Measurements from ENCODE around the gene NCAPG2. TPM values are rescaled to one million over a fixed set of nuclear protein-coding genes. Genes with fewer than 3 reads are reported as not detected.
"Not testable (repeated sequence)": the region's sequence is repeated elsewhere in the genome, so short reads cannot be mapped to it uniquely, and the experiment has no call there.

NCAPG2 gene
- total and polyA plus RNA-seq, 7 experiments from 2014 or later, result 1.3 to 88.7 (median 6.7) TPM

GRCh38 chr7:158703679-158704523 lies 703 bp downstream of the NCAPG2 start:
- not testable (repeated sequence) for DNase-seq; H3K27me3 ChIP-seq (ENCODE audit: control insufficient read depth in 2 of 2, insufficient read depth in 2 of 2, low read length in 2 of 2); H3K36me3 ChIP-seq (ENCODE audit: control insufficient read depth in 2 of 3, insufficient read depth in 3 of 3, low read length in 3 of 3); H3K9me3 Mint-ChIP-seq; ATAC-seq; H3K27me3 Mint-ChIP-seq; H3K9me3 ChIP-seq (ENCODE audit: control insufficient read depth in 2 of 3, low read length in 3 of 3)
- H3K4me1 Mint-ChIP-seq, result peaks cover 11 to 52% (median 15%) of the 10 kb centered on the region in 7 donors
- ChIA-PET CTCF (interaction anchor here (1.2 kb wide), 1 partner anchor 273 kb away, joined by 9 read pairs; no protein-coding TSS in a partner anchor), POLR2A (interaction anchor here (0.6 to 2.6 kb wide), 9 partner anchors 11 to 273 kb away, joined by 3 to 11 read pairs (median 4); partner anchors contain the start of gene ESYT2)
- intact Hi-C loops (cut with micrococcal nuclease), result loop anchor here (1.0 to 10.0 kb wide), 8 partner anchors 8 to 1809 kb away; partner anchors contain the start of genes DYNC2I1 (in 2 of the 2), ESYT2 (in 2 of the 2) and LMBR1 (in 1 of the 2)
- peak overlapping the region in 8 of 9 donors; percentile 21 to 91 (median 78) for H3K27ac Mint-ChIP-seq
- H3K4me3 Mint-ChIP-seq, result peak overlapping the region; percentile 66 to 88 (median 85)
- H3K36me3 Mint-ChIP-seq, result peaks cover 0 to 38% (median 0%) of the 10 kb centered on the region in 5 donors
- Histone ChIP-seq H3K4me3 (ENCODE audit: low read length) (peak overlapping the region; percentile 88), H3K4me1 (ENCODE audit: control insufficient read depth in 2 of 2, insufficient read depth in 2 of 2, low read length in 2 of 2) (peaks cover 12 to 15% of the 10 kb centered on the region in 2 donors), H3K27ac (ENCODE audit: low read depth, low read length) (peak overlapping the region; percentile 82)

- POLR2A ChIA-PET, result no interaction called here
- Mint-ChIP-seq H3K9me3 (peaks cover 0 to 3% (median 0%) of the 10 kb centered on the region in 11 donors), H3K27me3 (no peaks in the 10 kb centered on the region), H3K4me3 (peak overlapping the region in 7 of 10 donors; percentile 12 to 85 (median 62)), H3K4me1 (peaks cover 11 to 59% (median 15%) of the 10 kb centered on the region in 7 donors), H3K27ac (peak overlapping the region in 3 of 9 donors; percentile 26 to 86 (median 81)), H3K36me3 (peaks cover 0 to 40% (median 0%) of the 10 kb centered on the region in 5 donors)
- intact Hi-C loops (cut with micrococcal nuclease), result loop anchor here (5.0 to 10.0 kb wide), 2 partner anchors 1561 to 1808 kb away; partner anchors contain the start of gene LMBR1 (in 1 of the 2)
- Histone ChIP-seq H3K9me3 (ENCODE audit: control insufficient read depth in 2 of 3, low read length in 3 of 3) (no peaks in the 10 kb centered on the region), H3K36me3 (ENCODE audit: control insufficient read depth in 2 of 3, insufficient read depth in 3 of 3, low read length in 3 of 3) (no peaks in the 10 kb centered on the region), H3K4me1 (ENCODE audit: control insufficient read depth in 2 of 2, insufficient read depth in 2 of 2, low read length in 2 of 2) (peaks cover 12 to 15% of the 10 kb centered on the region in 2 donors), H3K27me3 (ENCODE audit: control insufficient read depth in 2 of 2, insufficient read depth in 2 of 2, low read length in 2 of 2) (no peaks in the 10 kb centered on the region), H3K4me3 (ENCODE audit: low read length) (no peak overlapping the region), H3K27ac (ENCODE audit: low read depth, low read length) (no peak overlapping the region)
- DNase-seq (no peak), ATAC-seq (no peak)
- CTCF ChIA-PET, result no interaction called here
Observed at GRCh38 chr7:158702944-158703343, 1.7 kb downstream of the NCAPG2 start.

GRCh38 chr7:158702196-158702595 lies 2.4 kb downstream of the NCAPG2 start:
- DNase-seq, result no peak
- no peaks in the 10 kb centered on the region for H3K36me3 ChIP-seq (ENCODE audit: control insufficient read depth in 2 of 3, insufficient read depth in 3 of 3, low read length in 3 of 3)
- intact Hi-C loops (cut with micrococcal nuclease), result loop anchor here (5.0 to 10.0 kb wide), 2 partner anchors 1560 to 1807 kb away; partner anchors contain the start of gene LMBR1 (in 1 of the 2)
- H3K27me3 ChIP-seq (ENCODE audit: control insufficient read depth in 2 of 2, insufficient read depth in 2 of 2, low read length in 2 of 2), result no peaks in the 10 kb centered on the region
- CTCF ChIA-PET, result no interaction called here
- no peak overlapping the region for H3K27ac ChIP-seq (ENCODE audit: low read depth, low read length)
- ATAC-seq, result no peak
- Mint-ChIP-seq H3K27ac (peak overlapping the region in 1 of 9 donors; percentile 86), H3K9me3 (peaks cover 0 to 2% (median 0%) of the 10 kb centered on the region in 11 donors), H3K4me3 (peak overlapping the region in 1 of 10 donors; percentile 85), H3K4me1 (peaks cover 11 to 59% (median 15%) of the 10 kb centered on the region in 7 donors), H3K27me3 (no peaks in the 10 kb centered on the region), H3K36me3 (peaks cover 0 to 38% (median 0%) of the 10 kb centered on the region in 5 donors)
- POLR2A ChIA-PET, result interaction anchor here (0.9 kb wide), 1 partner anchor 61 kb away, joined by 4 read pairs; no protein-coding TSS in a partner anchor
- peaks cover 12 to 15% of the 10 kb centered on the region in 2 donors for H3K4me1 ChIP-seq (ENCODE audit: control insufficient read depth in 2 of 2, insufficient read depth in 2 of 2, low read length in 2 of 2)
- H3K9me3 ChIP-seq (ENCODE audit: control insufficient read depth in 2 of 3, low read length in 3 of 3), result no peaks in the 10 kb centered on the region
- no peak overlapping the region for H3K4me3 ChIP-seq (ENCODE audit: low read length)

- Mint-ChIP-seq H3K27me3 (no peaks in the 10 kb centered on the region), H3K36me3 (peaks cover 0 to 33% (median 0%) of the 10 kb centered on the region in 5 donors), H3K9me3 (peaks cover 0 to 2% (median 0%) of the 10 kb centered on the region in 11 donors), H3K4me3 (no peak overlapping the region), H3K27ac (no peak overlapping the region), H3K4me1 (peaks cover 7 to 67% (median 15%) of the 10 kb centered on the region in 7 donors)
- H3K4me1 ChIP-seq (ENCODE audit: control insufficient read depth in 2 of 2, insufficient read depth in 2 of 2, low read length in 2 of 2), result peaks cover 8 to 15% of the 10 kb centered on the region in 2 donors
- no peak for DNase-seq
- H3K27ac ChIP-seq (ENCODE audit: low read depth, low read length), result no peak overlapping the region
- H3K4me3 ChIP-seq (ENCODE audit: low read length), result no peak overlapping the region
- no peak for ATAC-seq
- no peaks in the 10 kb centered on the region for H3K36me3 ChIP-seq (ENCODE audit: control insufficient read depth in 2 of 3, insufficient read depth in 3 of 3, low read length in 3 of 3)
- H3K27me3 ChIP-seq (ENCODE audit: control insufficient read depth in 2 of 2, insufficient read depth in 2 of 2, low read length in 2 of 2), result no peaks in the 10 kb centered on the region
- H3K9me3 ChIP-seq (ENCODE audit: control insufficient read depth in 2 of 3, low read length in 3 of 3), result no peaks in the 10 kb centered on the region
- CTCF ChIA-PET, result no interaction called here
- intact Hi-C loops (cut with micrococcal nuclease), result loop anchor here (5.0 to 10.0 kb wide), 2 partner anchors 1558 to 1805 kb away; partner anchors contain the start of gene LMBR1 (in 1 of the 2)
- POLR2A ChIA-PET, result no interaction called here
Observed at GRCh38 chr7:158700008-158700407, 4.6 kb downstream of the NCAPG2 start.

GRCh38 chr7:158699341-158699740 lies 5.3 kb downstream of the NCAPG2 start:
- DNase-seq (no peak), ATAC-seq (no peak)
- intact Hi-C loops (cut with micrococcal nuclease), result no loop called here
- Histone ChIP-seq H3K27me3 (ENCODE audit: control insufficient read depth in 2 of 2, insufficient read depth in 2 of 2, low read length in 2 of 2) (no peaks in the 10 kb centered on the region), H3K27ac (ENCODE audit: low read depth, low read length) (no peak overlapping the region), H3K36me3 (ENCODE audit: control insufficient read depth in 2 of 3, insufficient read depth in 3 of 3, low read length in 3 of 3) (no peaks in the 10 kb centered on the region), H3K9me3 (ENCODE audit: control insufficient read depth in 2 of 3, low read length in 3 of 3) (no peaks in the 10 kb centered on the region), H3K4me1 (ENCODE audit: control insufficient read depth in 2 of 2, insufficient read depth in 2 of 2, low read length in 2 of 2) (peaks cover 8 to 15% of the 10 kb centered on the region in 2 donors), H3K4me3 (ENCODE audit: low read length) (no peak overlapping the region)
- peaks cover 0 to 35% (median 0%) of the 10 kb centered on the region in 5 donors for H3K36me3 Mint-ChIP-seq
- H3K9me3 Mint-ChIP-seq, result peaks cover 0 to 2% (median 0%) of the 10 kb centered on the region in 11 donors
- CTCF ChIA-PET, result interaction anchor here (0.6 kb wide), 1 partner anchor 165 kb away, joined by 3 read pairs; no protein-coding TSS in a partner anchor
- POLR2A ChIA-PET, result interaction anchor here (0.6 kb wide), 1 partner anchor 88 kb away, joined by 3 read pairs; no protein-coding TSS in a partner anchor
- no peak overlapping the region for H3K4me3 Mint-ChIP-seq
- peak overlapping the region in 4 of 9 donors; percentile 15 to 83 (median 64) for H3K27ac Mint-ChIP-seq
- H3K4me1 Mint-ChIP-seq, result peaks cover 7 to 72% (median 15%) of the 10 kb centered on the region in 7 donors
- no peaks in the 10 kb centered on the region for H3K27me3 Mint-ChIP-seq

GRCh38 chr7:158698657-158699195 lies 5.9 kb downstream of the NCAPG2 start:
- POLR2A ChIA-PET, result interaction anchor here (0.6 to 1.2 kb wide), 3 partner anchors 40 to 278 kb away, joined by 3 to 4 read pairs (median 3); no protein-coding TSS in a partner anchor
- H3K27me3 Mint-ChIP-seq, result no peaks in the 10 kb centered on the region
- peaks cover 7 to 74% (median 15%) of the 10 kb centered on the region in 7 donors for H3K4me1 Mint-ChIP-seq
- CTCF ChIA-PET, result interaction anchor here (0.6 to 4.8 kb wide), 4 partner anchors 10 to 279 kb away, joined by 3 to 97 read pairs (median 4); no protein-coding TSS in a partner anchor
- Histone ChIP-seq H3K36me3 (ENCODE audit: control insufficient read depth in 2 of 3, insufficient read depth in 3 of 3, low read length in 3 of 3) (no peaks in the 10 kb centered on the region), H3K4me1 (ENCODE audit: control insufficient read depth in 2 of 2, insufficient read depth in 2 of 2, low read length in 2 of 2) (peaks cover 2 to 9% of the 10 kb centered on the region in 2 donors), H3K4me3 (ENCODE audit: low read length) (no peak overlapping the region), H3K27ac (ENCODE audit: low read depth, low read length) (no peak overlapping the region), H3K27me3 (ENCODE audit: control insufficient read depth in 2 of 2, insufficient read depth in 2 of 2, low read length in 2 of 2) (no peaks in the 10 kb centered on the region), H3K9me3 (ENCODE audit: control insufficient read depth in 2 of 3, low read length in 3 of 3) (no peaks in the 10 kb centered on the region)
- peak overlapping the region in 4 of 9 donors; percentile 21 to 83 (median 56) for H3K27ac Mint-ChIP-seq
- no peak overlapping the region for H3K4me3 Mint-ChIP-seq
- peaks cover 0 to 2% (median 0%) of the 10 kb centered on the region in 11 donors for H3K9me3 Mint-ChIP-seq
- intact Hi-C loops (cut with micrococcal nuclease), result no loop called here
- no peak for ATAC-seq
- H3K36me3 Mint-ChIP-seq, result peaks cover 0 to 37% (median 0%) of the 10 kb centered on the region in 5 donors
- DNase-seq, result no peak
